GM23248 (cell line): ENCODE measurements around the gene PDGFC. TPM values are rescaled to one million over a fixed set of nuclear protein-coding genes. Genes with fewer than 3 reads are reported as not detected.

ENCODE experiments used
- DNase-seq: peaks from one replicate; pipeline ENCODE4 v3.0.0-alpha.2; 2015
- H2AFZ ChIP-seq: fragments of 200-600 bp; sonication (generic); 2 replicates; pipeline ENCODE4 v1.6.1; 2016; ENCODE audit warnings: antibody characterized with exemption
- H3F3A ChIP-seq: fragments of 200-600 bp; sonication (generic); 2 replicates; pipeline ENCODE4 v1.6.1; 2016; ENCODE audit warnings: mild to moderate bottlenecking, antibody characterized with exemption, mixed run types; ENCODE audit not compliant: insufficient read depth
- H3K27ac ChIP-seq: fragments of 200-600 bp; sonication (generic); 2 replicates; pipeline ENCODE4 v1.5.1; 2016; ENCODE audit warnings: mild to moderate bottlenecking
- H3K27me3 ChIP-seq: fragments of 200-600 bp; sonication (generic); replicated peaks from 2 replicates; pipeline ENCODE4 v1.6.1; 2016; ENCODE audit warnings: mild to moderate bottlenecking; ENCODE audit not compliant: insufficient read depth
- H3K36me3 ChIP-seq: fragments of 200-600 bp; sonication (generic); 2 replicates; pipeline ENCODE4 v1.6.1; 2016; ENCODE audit warnings: low read depth, mild to moderate bottlenecking
- H3K4me1 ChIP-seq: fragments of 200-600 bp; sonication (generic); 2 replicates; pipeline ENCODE4 v1.6.1; 2016; ENCODE audit warnings: mild to moderate bottlenecking; ENCODE audit not compliant: insufficient read depth
- H3K4me2 ChIP-seq: fragments of 200-600 bp; sonication (generic); one replicate; pipeline ENCODE4 v1.6.1; 2016; ENCODE audit warnings: mild to moderate bottlenecking; ENCODE audit not compliant: unreplicated experiment
- H3K4me3 ChIP-seq: fragments of 200-600 bp; sonication (generic); 2 replicates; pipeline ENCODE4 v1.5.1; 2016; ENCODE audit warnings: mild to moderate bottlenecking
- H3K79me2 ChIP-seq: fragments of 200-600 bp; sonication (generic); 2 replicates; pipeline ENCODE4 v1.6.1; 2016; ENCODE audit warnings: mild to moderate bottlenecking; ENCODE audit not compliant: insufficient read depth
- H3K9ac ChIP-seq: fragments of 200-600 bp; sonication (generic); 2 replicates; pipeline ENCODE4 v1.6.1; 2016; ENCODE audit warnings: mild to moderate bottlenecking
- H3K9me2 ChIP-seq: fragments of 200-600 bp; sonication (generic); 2 replicates; pipeline ENCODE4 v1.6.1; 2016; ENCODE audit warnings: mixed run types, mild to moderate bottlenecking, moderate library complexity; ENCODE audit not compliant: insufficient read depth
- H3K9me3 ChIP-seq: fragments of 200-600 bp; sonication (generic); one replicate; pipeline ENCODE4 v1.6.1; 2017; ENCODE audit warnings: low read depth
- H4K20me1 ChIP-seq: fragments of 200-600 bp; sonication (generic); 2 replicates; pipeline ENCODE4 v1.6.0; 2016; ENCODE audit not compliant: insufficient read depth
- EZH2 ChIP-seq: fragments of 200-600 bp; sonication (generic); IDR thresholded peaks from 2 replicates; pipeline ENCODE4 v1.6.1; 2018; ENCODE audit warnings: antibody characterized with exemption, mild to moderate bottlenecking; ENCODE audit not compliant: insufficient read depth, poor library complexity, severe bottlenecking
- EZH2phosphoT487 ChIP-seq: fragments of 200-600 bp; sonication (generic); IDR thresholded peaks from 2 replicates; pipeline ENCODE4 v1.6.1; 2018; ENCODE audit warnings: antibody characterized with exemption, moderate library complexity, mild to moderate bottlenecking, low read depth; ENCODE audit not compliant: insufficient read depth
- WGBS, 2 experiments: methylation state at CpG; one replicate each; pipeline ENCODE4 v1.1.6; 2015 to 2017; ENCODE audit warnings: low lambda C conversion rate in 2 of 2, low coverage in 1 of 2; ENCODE audit errors: missing lambda C conversion rate in 2 of 2; 5-methylcytosine and 5-hydroxymethylcytosine counted together
- in situ Hi-C: fragments of 300-500 bp; cut with MboI; formaldehyde crosslinking; loops from 2 replicates; pipeline ENCODE4 v1.15.0; 2020
- polyA plus RNA-seq: library from polyadenylated mRNA; unstranded; fragments of >200 nt; fragmentation: Nextera tagmentation; extraction: Ambion mirVana; gene quantifications from 2 replicates; pipeline ENCODE4 v1.2.1, GENCODE V29; 2016
- total RNA-seq: library from RNA; depleted of rRNA; stranded (reverse); fragments of >200 nt; shearing (Covaris generic); gene quantifications from 2 replicates; pipeline ENCODE4 v1.2.3, GENCODE V29; 2014

The PDGFC gene
- total and polyA plus RNA-seq, 2 experiments from 2014 or later = 26.5 to 64.4 TPM

- H4K20me1 ChIP-seq = no peaks in the 10 kb centered on the region
- no peaks in the 10 kb centered on the region for H3K36me3 ChIP-seq
- WGBS, 2 experiments = 75 to 79% methylated on average over 3 of the region's 3 CpGs
- no peak overlapping the region for H3K4me3 ChIP-seq
- no peak for DNase-seq
- no peak overlapping the region for H3K9ac ChIP-seq
- TF ChIP-seq EZH2 (no peak), EZH2phosphoT487 (no peak)
- no peaks in the 10 kb centered on the region for H3K9me3 ChIP-seq
- in situ Hi-C loops = no loop called here
- peaks cover 25% of the 10 kb centered on the region for H3F3A ChIP-seq
- no peak overlapping the region for H3K27ac ChIP-seq
- no peak overlapping the region for H2AFZ ChIP-seq
- peaks cover 25% of the 10 kb centered on the region for H3K4me1 ChIP-seq
- H3K79me2 ChIP-seq = peaks cover 89% of the 10 kb centered on the region
- no peaks in the 10 kb centered on the region for H3K27me3 ChIP-seq
- H3K4me2 ChIP-seq = no peak overlapping the region
- no peaks in the 10 kb centered on the region for H3K9me2 ChIP-seq
These were observed 42.1 kb downstream of the PDGFC start for GRCh38 chr4:156929386-156930105.

DNA sequence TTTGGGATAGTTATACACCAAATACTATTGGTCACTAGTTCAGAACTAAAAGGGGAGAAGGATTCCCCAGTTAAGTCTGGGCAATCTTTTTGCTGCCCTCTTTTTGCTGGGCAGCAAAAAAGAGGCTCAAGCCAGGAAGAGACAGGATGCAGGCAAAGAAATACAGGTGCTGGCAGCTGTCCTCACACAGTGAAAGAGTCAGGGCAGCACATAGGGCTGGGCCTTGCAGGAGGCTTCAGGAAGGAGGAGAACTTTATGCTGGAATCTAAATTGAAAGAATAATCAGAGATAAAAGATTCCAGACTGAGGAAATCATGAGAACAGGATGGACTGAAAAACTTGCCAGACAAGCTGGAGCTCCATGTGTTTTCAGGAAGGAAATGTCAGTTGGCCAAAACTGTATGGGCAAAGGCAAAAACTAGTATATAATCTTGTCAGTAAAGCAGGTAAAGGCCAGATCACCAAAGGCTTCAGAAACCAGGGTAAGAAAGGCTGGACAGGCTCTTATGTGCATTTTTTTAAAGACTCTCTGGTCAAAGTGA is 46.8 kb downstream of the PDGFC start:
- TF ChIP-seq EZH2phosphoT487 (no peak), EZH2 (no peak)
- in situ Hi-C loops = no loop called here
- H3K4me1 ChIP-seq = no peaks in the 10 kb centered on the region
- no peak overlapping the region for H3K4me2 ChIP-seq
- H3K4me3 ChIP-seq = no peak overlapping the region
- H3F3A ChIP-seq = 0 out of 2 replicates have a peak, but pooled peaks cover 2% of the 10 kb centered on the region
- no peak overlapping the region for H2AFZ ChIP-seq
- no peaks in the 10 kb centered on the region for H3K9me3 ChIP-seq
- no peaks in the 10 kb centered on the region for H3K27me3 ChIP-seq
- H3K9me2 ChIP-seq = no peaks in the 10 kb centered on the region
- DNase-seq = no peak
- H3K79me2 ChIP-seq = peaks cover 100% of the 10 kb centered on the region
- H3K27ac ChIP-seq = no peak overlapping the region
- no peaks in the 10 kb centered on the region for H3K36me3 ChIP-seq
- H3K9ac ChIP-seq = no peak overlapping the region
- H4K20me1 ChIP-seq = no peaks in the 10 kb centered on the region

DNA sequence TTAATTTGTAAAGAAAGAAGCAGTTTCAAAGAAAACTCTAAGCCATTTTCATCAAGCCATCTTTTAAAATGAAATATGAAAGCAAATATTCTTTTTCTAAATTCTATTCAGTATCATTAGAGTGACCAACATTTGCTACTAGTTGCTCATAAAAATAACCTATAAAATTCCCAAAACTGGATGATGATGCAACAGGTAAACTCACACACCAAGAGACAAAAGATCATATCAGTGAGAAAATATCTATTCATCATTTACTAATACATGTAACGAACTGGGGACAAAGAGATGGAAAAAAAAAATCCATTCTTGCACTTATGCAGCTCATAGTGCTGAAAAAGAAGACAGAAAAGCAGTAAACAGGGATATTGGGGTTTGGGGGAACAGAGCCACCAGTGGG is 48.1 kb downstream of the PDGFC start:
- H3K4me3 ChIP-seq = no peak overlapping the region
- H3F3A ChIP-seq = no peaks in the 10 kb centered on the region
- no peaks in the 10 kb centered on the region for H3K36me3 ChIP-seq
- H3K9me2 ChIP-seq = no peaks in the 10 kb centered on the region
- H3K9ac ChIP-seq = no peak overlapping the region
- H2AFZ ChIP-seq = no peak overlapping the region
- WGBS, 2 experiments = 95 to 97% methylated on average over 1 of the region's 1 CpG
- H3K79me2 ChIP-seq = peaks cover 100% of the 10 kb centered on the region
- in situ Hi-C loops = no loop called here
- no peak overlapping the region for H3K4me2 ChIP-seq
- no peaks in the 10 kb centered on the region for H4K20me1 ChIP-seq
- H3K27ac ChIP-seq = no peak overlapping the region
- H3K27me3 ChIP-seq = no peaks in the 10 kb centered on the region
- no peak for DNase-seq
- H3K9me3 ChIP-seq = no peaks in the 10 kb centered on the region
- H3K4me1 ChIP-seq = no peaks in the 10 kb centered on the region
- TF ChIP-seq EZH2 (no peak), EZH2phosphoT487 (no peak)

DNA sequence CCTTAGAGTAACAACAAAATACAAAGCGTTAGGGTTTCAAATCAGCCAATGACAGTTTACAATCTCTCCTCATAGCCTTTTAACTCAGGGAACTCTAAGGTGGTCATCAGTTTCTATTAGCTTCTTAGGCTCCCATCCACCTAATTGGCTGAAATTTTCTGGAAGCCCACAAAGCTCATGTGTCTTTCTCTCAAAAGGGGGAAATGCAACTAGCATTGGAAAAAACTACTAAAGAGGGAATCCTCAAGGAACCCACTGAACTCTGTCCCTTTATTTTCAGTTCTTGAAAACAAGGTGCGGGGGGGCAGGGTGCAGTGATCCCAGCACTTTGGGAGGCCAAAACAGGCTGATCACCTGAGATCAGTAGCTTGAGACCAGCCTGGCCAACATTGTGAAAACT is 56.4 kb downstream of the PDGFC start:
- Histone ChIP-seq H3K9ac (no peak overlapping the region), H3K36me3 (no peaks in the 10 kb centered on the region), H3K9me3 (no peaks in the 10 kb centered on the region), H3K4me1 (no peaks in the 10 kb centered on the region), H3K27ac (no peak overlapping the region), H4K20me1 (no peaks in the 10 kb centered on the region), H3K9me2 (no peaks in the 10 kb centered on the region), H3F3A (no peaks in the 10 kb centered on the region), H2AFZ (no peak overlapping the region), H3K4me2 (no peak overlapping the region), H3K27me3 (no peaks in the 10 kb centered on the region), H3K4me3 (no peak overlapping the region), H3K79me2 (peaks cover 100% of the 10 kb centered on the region)
- in situ Hi-C loops = no loop called here
- no peak for TF ChIP-seq EZH2phosphoT487
- TF ChIP-seq EZH2 = no peak
- WGBS, 2 experiments = 98 to 100% methylated on average over 2 of the region's 2 CpGs
- no peak for DNase-seq

DNA sequence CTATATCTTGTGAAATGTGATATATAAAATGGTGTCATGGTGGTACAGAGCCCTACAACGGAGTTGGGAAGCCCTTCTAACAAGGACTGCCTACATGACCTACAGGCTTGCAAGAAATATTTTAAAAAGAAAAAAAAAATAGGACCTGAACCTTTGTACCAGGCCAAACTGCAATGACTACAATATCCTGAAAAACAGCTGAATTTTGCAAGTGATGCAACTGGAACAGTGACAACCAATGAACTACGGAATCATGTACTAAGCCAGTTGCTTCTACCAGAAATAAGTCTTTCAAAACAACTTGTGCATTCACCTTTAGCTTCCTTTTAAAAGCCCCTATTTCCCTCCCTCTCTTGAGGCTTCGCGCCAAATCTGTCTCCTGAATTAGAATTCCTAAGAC is 58.4 kb downstream of the PDGFC start:
- H3K9me3 ChIP-seq = no peaks in the 10 kb centered on the region
- peaks cover 100% of the 10 kb centered on the region for H3K79me2 ChIP-seq
- no peaks in the 10 kb centered on the region for H3F3A ChIP-seq
- H3K27me3 ChIP-seq = no peaks in the 10 kb centered on the region
- no peak overlapping the region for H2AFZ ChIP-seq
- no peaks in the 10 kb centered on the region for H4K20me1 ChIP-seq
- no peak overlapping the region for H3K4me3 ChIP-seq
- in situ Hi-C loops = no loop called here
- H3K4me2 ChIP-seq = no peak overlapping the region
- no peaks in the 10 kb centered on the region for H3K9me2 ChIP-seq
- H3K9ac ChIP-seq = no peak overlapping the region
- WGBS, 2 experiments = 90 to 99% methylated on average over 4 of the region's 4 CpGs
- no peak overlapping the region for H3K27ac ChIP-seq
- H3K36me3 ChIP-seq = no peaks in the 10 kb centered on the region
- TF ChIP-seq EZH2 (no peak), EZH2phosphoT487 (no peak)
- DNase-seq = no peak
- peaks cover 8% of the 10 kb centered on the region for H3K4me1 ChIP-seq
